ENCODE measurements around the gene MIA.

Gene MIA

DNA sequence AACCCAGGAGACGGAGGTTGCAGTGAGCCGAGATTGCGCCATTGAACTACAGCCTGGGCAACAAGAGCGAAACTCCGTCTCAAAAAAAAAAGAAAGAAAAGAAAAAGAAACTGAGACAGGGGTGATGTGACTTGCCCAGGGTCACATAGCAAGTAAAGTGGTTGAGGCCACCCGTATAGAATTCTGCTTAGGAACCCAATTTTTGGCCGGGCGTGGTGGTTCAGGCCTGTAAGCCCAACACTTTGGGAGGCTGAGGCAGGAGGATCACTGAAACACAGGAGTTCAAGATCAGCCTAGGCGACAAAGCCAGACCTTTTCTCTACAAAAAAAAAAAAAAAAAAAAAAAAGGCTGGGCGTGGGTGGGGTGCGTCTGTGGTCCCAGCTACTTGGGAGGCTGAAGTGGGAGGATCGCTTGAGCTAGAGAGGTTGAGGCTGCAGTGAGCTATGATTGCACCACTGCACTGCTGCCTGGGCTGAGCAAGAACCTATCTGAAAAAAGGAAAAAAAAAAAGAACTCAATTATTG, 23.0 kb upstream of the MIA start:
- H3K27ac ChIP-seq = peak overlapping the region; percentile 92

DNA sequence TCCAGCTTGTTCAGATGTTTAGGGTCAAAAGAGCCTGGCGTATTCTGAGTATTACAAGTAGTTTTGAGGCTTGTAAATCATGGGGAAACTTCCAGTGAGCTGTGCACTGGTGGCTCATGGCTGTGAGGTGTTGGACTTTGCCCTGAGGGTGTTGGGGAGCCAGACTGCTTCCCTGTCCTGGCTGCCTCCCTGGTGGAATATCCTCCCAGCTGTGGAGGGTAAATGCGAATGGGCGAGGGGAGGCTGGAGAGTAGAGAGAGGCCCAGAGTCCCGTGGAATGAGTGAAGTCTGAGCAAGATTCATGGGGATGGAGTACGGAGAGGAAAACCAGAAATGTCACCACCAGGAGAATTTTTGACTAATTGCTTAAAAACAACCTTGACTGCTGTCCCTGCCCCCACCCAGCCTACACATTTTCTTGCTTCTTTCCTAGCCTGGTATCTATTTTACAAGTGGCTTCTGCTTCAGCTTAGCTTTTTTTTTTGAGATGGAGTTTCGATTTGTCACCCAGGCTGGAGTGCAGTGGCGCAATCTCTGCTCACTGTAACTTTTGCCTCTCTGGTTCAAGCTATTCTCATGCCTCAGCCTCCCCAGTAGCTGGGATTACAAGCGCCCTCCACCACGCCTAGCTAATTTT, 20.6 kb upstream of the MIA start:
- no peak for TF ChIP-seq CTCF (conservative IDR thresholded peaks at IDR 0.05)
- H3K27ac ChIP-seq = peak overlapping the region; percentile 5; the same call in 1 of the 2 replicates

More for the DNA sequence above, 23.0 kb upstream of the MIA start:
- no peak for TF ChIP-seq CTCF (conservative IDR thresholded peaks at IDR 0.05)

GRCh38 chr19:40755248-40755624, 20.1 kb upstream of the MIA start:
- H3K27ac ChIP-seq = no peak overlapping the region
- TF ChIP-seq CTCF (conservative IDR thresholded peaks at IDR 0.05) = no peak

DNA sequence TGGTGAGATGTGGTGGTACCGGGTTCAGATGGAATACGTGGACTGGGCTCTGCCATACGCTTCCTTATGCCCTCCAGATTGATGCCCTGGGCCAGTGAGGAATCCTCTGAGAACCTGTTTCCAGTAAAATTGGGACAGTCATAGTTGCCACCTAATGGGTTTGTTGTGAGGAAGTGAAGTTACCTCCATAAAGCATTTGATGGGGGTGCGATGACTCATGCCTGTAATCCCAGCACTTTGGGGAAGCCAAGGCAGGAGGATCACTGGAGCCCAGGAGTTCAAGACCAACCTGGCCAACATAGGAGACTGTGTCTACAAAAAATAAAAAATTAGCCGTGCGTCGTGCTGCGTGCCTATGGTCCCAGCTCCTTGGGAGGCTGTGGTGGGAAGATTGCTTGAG, 19.5 kb upstream of the MIA start:
- no peak overlapping the region for H3K27ac ChIP-seq
- no peak for TF ChIP-seq CTCF (conservative IDR thresholded peaks at IDR 0.05)

GRCh38 chr19:40756502-40757110, 18.7 kb upstream of the MIA start:
- no peak overlapping the region for H3K27ac ChIP-seq
- TF ChIP-seq CTCF (conservative IDR thresholded peaks at IDR 0.05) = no peak

DNA sequence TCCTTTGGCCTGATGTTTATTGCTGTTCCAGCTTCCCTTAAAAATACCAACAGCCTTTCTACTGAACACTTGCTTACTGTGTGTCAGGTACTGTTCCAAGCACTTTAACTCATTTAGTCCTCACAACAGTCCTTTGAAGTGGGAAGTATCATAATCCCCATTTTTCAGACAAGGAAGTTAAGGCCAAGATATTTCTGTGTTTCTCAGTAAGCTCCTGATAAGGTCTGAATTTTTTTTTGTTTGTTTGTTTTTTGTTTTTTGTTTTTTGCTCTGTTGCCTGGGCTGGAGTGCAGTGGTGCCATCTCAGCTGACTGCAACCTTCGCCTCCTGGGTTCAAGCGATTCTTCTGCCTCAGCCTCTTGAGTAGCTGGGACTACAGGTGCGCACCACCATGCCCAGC, 16.8 kb upstream of the MIA start:
- H3K27ac ChIP-seq = no peak overlapping the region
- no peak for TF ChIP-seq CTCF (conservative IDR thresholded peaks at IDR 0.05)

GRCh38 chr19:40759352-40759751, 16.0 kb upstream of the MIA start:
- H3K27ac ChIP-seq = no peak overlapping the region
- no peak for TF ChIP-seq CTCF (conservative IDR thresholded peaks at IDR 0.05)
